Measurements from ENCODE around the gene NUP35. TPM values are rescaled to one million over a fixed set of nuclear protein-coding genes. Genes with fewer than 3 reads are reported as not detected.

NUP35 gene
- total RNA-seq, 1 donor from 2014 or later, result not detected

- Histone ChIP-seq H3K27me3 (no peaks in the 10 kb centered on the region), H3K4me1 (peaks cover 0 to 7% of the 10 kb centered on the region in 2 donors), H3K4me3 (peak overlapping the region; percentile 81 to 94), H3K36me3 (no peaks in the 10 kb centered on the region), H3K27ac (peak overlapping the region; percentile 87), H3K9me3 (no peaks in the 10 kb centered on the region)
- no peak for DNase-seq (ENCODE audit: low spot score in 2 of 2)
- intact Hi-C loops (cut with DNase I), result loop anchor here (1.0 to 2.0 kb wide), 3 partner anchors 46 to 407 kb away; partner anchors contain the start of genes DNAJC10, DUSP19 and NCKAP1
- no peak for TF ChIP-seq CTCF (IDR thresholded peaks at IDR 0.05)
Measured at GRCh38 chr2:183123959-183124221, 353 bp upstream of the NUP35 start.

- Histone ChIP-seq H3K27me3 (no peaks in the 10 kb centered on the region), H3K4me1 (peaks cover 0 to 7% of the 10 kb centered on the region in 2 donors), H3K36me3 (no peaks in the 10 kb centered on the region), H3K9me3 (no peaks in the 10 kb centered on the region), H3K4me3 (peak overlapping the region; percentile 81 to 94), H3K27ac (peak overlapping the region; percentile 87)
- intact Hi-C loops (cut with DNase I), result loop anchor here (1.0 to 2.0 kb wide), 3 partner anchors 47 to 408 kb away; partner anchors contain the start of genes DNAJC10, DUSP19 and NCKAP1
- TF ChIP-seq CTCF (IDR thresholded peaks at IDR 0.05), result no peak
- no peak for DNase-seq (ENCODE audit: low spot score in 2 of 2)
Measured at GRCh38 chr2:183124957-183125255, 663 bp downstream of the NUP35 start.

GRCh38 chr2:183125659-183126341 is 1.6 kb downstream of the NUP35 start:
- no peaks in the 10 kb centered on the region for H3K9me3 ChIP-seq
- H3K27ac ChIP-seq, result no peak overlapping the region
- no peak for DNase-seq (ENCODE audit: low spot score in 2 of 2)
- H3K36me3 ChIP-seq, result peaks cover 0 to 4% of the 10 kb centered on the region in 2 donors
- TF ChIP-seq CTCF (IDR thresholded peaks at IDR 0.05), result no peak
- H3K4me1 ChIP-seq, result peaks cover 0 to 7% of the 10 kb centered on the region in 2 donors
- no peaks in the 10 kb centered on the region for H3K27me3 ChIP-seq
- intact Hi-C loops (cut with DNase I), result loop anchor here (2.0 kb wide), 2 partner anchors 87 to 409 kb away; partner anchors contain the start of genes DNAJC10 and NCKAP1
- H3K4me3 ChIP-seq, result peak overlapping the region in 1 of 2 donors; percentile 94

GRCh38 chr2:183126635-183127034 is 2.4 kb downstream of the NUP35 start:
- Histone ChIP-seq H3K27ac (no peak overlapping the region), H3K4me3 (no peak overlapping the region), H3K9me3 (no peaks in the 10 kb centered on the region), H3K27me3 (no peaks in the 10 kb centered on the region), H3K36me3 (peaks cover 0 to 6% of the 10 kb centered on the region in 2 donors), H3K4me1 (peaks cover 0 to 7% of the 10 kb centered on the region in 2 donors)
- no peak for DNase-seq (ENCODE audit: low spot score in 2 of 2)
- no peak for TF ChIP-seq CTCF (IDR thresholded peaks at IDR 0.05)
- intact Hi-C loops (cut with DNase I), result no loop called here

- no peaks in the 10 kb centered on the region for H3K27me3 ChIP-seq
- H3K27ac ChIP-seq, result no peak overlapping the region
- no peaks in the 10 kb centered on the region for H3K4me1 ChIP-seq
- intact Hi-C loops (cut with DNase I), result no loop called here
- no peak for DNase-seq (ENCODE audit: low spot score in 2 of 2)
- TF ChIP-seq CTCF (IDR thresholded peaks at IDR 0.05), result no peak
- no peak overlapping the region for H3K4me3 ChIP-seq
- H3K9me3 ChIP-seq, result no peaks in the 10 kb centered on the region
- H3K36me3 ChIP-seq, result peaks cover 0 to 6% of the 10 kb centered on the region in 2 donors
Measured at GRCh38 chr2:183134016-183134415, 9.8 kb downstream of the NUP35 start.
